CD8-positive, alpha-beta memory T cell (primary cell): ENCODE measurements around the gene DOCK7. TPM values are rescaled to one million over a fixed set of nuclear protein-coding genes. Genes with fewer than 3 reads are reported as not detected.
"Not testable (repeated sequence)": the region's sequence is repeated elsewhere in the genome, so short reads cannot be mapped to it uniquely, and the experiment has no call there.

Experiments
- CTCF ChIA-PET: fragments of 350-600 bp; sonication (Branson Sonifier 250); formaldehyde crosslinking; loops from one replicate; lab custom pipeline; 2021; ENCODE audit warnings: antibody characterized with exemption; lab: Charles Lee
- POLR2A ChIA-PET: fragments of 350-600 bp; sonication (Branson Sonifier 250); formaldehyde crosslinking; loops from one replicate; lab custom pipeline; 2021; ENCODE audit warnings: antibody characterized with exemption; lab: Charles Lee
- DNase-seq, 5 donors: peaks; one replicate each; pipeline versions ENCODE4 v3.0.0 to v3.0.0-alpha.2; 2020 to 2022; ENCODE audit warnings: mixed read lengths in 1 of 5
- H3K27ac ChIP-seq: one replicate; pipeline ENCODE4 v1.7.0; 2013; ENCODE audit warnings: low read depth, mild to moderate bottlenecking, low read length, moderate library complexity
- H3K27me3 ChIP-seq: 2 replicates; pipeline ENCODE4 v1.7.0; 2013; ENCODE audit warnings: low read length, mild to moderate bottlenecking; ENCODE audit not compliant: insufficient read depth, poor library complexity, severe bottlenecking
- H3K36me3 ChIP-seq: 2 replicates; pipeline ENCODE4 v1.7.0; 2013; ENCODE audit warnings: mild to moderate bottlenecking, low read length, moderate library complexity; ENCODE audit not compliant: insufficient read depth
- H3K4me1 ChIP-seq: 2 replicates; pipeline ENCODE4 v1.7.0; 2013; ENCODE audit warnings: mild to moderate bottlenecking, low read length, moderate library complexity; ENCODE audit not compliant: insufficient read depth
- H3K4me3 ChIP-seq: 2 replicates; pipeline ENCODE4 v1.7.0; 2013; ENCODE audit warnings: mild to moderate bottlenecking, low read length
- H3K9me3 ChIP-seq: 2 replicates; pipeline ENCODE4 v1.7.0; 2013; ENCODE audit warnings: mild to moderate bottlenecking, low read length
- H3K27ac Mint-ChIP-seq, 8 donors: one replicate each; pipeline ENCODE4 v1.8.0; 2020 to 2021; ENCODE audit warnings: mixed read lengths in 8 of 8, mild to moderate bottlenecking in 6 of 8, inconsistent platforms in 3 of 8, moderate library complexity in 3 of 8
- H3K27me3 Mint-ChIP-seq, 2 donors: one replicate each; pipeline ENCODE4 v1.8.0; 2020 to 2021; ENCODE audit warnings: mixed read lengths in 2 of 2, mild to moderate bottlenecking in 1 of 2, moderate library complexity in 1 of 2
- H3K36me3 Mint-ChIP-seq, 3 donors: one replicate each; pipeline ENCODE4 v1.8.0; 2020 to 2021; ENCODE audit warnings: mixed read lengths in 3 of 3, inconsistent platforms in 1 of 3, mild to moderate bottlenecking in 1 of 3
- H3K4me1 Mint-ChIP-seq, 3 donors: one replicate each; pipeline ENCODE4 v1.8.0; 2020 to 2021; ENCODE audit warnings: mixed read lengths in 3 of 3, inconsistent platforms in 1 of 3, mild to moderate bottlenecking in 1 of 3
- H3K4me3 Mint-ChIP-seq, 7 donors: one replicate each; pipeline ENCODE4 v1.8.0; 2020 to 2021; ENCODE audit warnings: mixed read lengths in 7 of 7, mild to moderate bottlenecking in 6 of 7, moderate library complexity in 4 of 7, inconsistent platforms in 2 of 7
- H3K9me3 Mint-ChIP-seq, 5 donors: one replicate each; pipeline ENCODE4 v1.8.0; 2020 to 2022; ENCODE audit warnings: mixed read lengths in 5 of 5, mild to moderate bottlenecking in 3 of 5, moderate library complexity in 2 of 5, inconsistent platforms in 1 of 5
- polyA plus RNA-seq: library from polyadenylated mRNA; unstranded; fragments of 300-500 nt; fragmentation: Illumina TruSeq; gene quantifications from one replicate; pipeline ENCODE4 v1.2.3, GENCODE V29; 2021
- total RNA-seq, 2 experiments: library from RNA; stranded (reverse); gene quantifications; one replicate each; pipeline ENCODE4 v1.2.3, GENCODE V29; 2021

Gene DOCK7
- total and polyA plus RNA-seq, 3 experiments from 2014 or later = 2.4 to 10.5 (median 10.5) TPM

DNA sequence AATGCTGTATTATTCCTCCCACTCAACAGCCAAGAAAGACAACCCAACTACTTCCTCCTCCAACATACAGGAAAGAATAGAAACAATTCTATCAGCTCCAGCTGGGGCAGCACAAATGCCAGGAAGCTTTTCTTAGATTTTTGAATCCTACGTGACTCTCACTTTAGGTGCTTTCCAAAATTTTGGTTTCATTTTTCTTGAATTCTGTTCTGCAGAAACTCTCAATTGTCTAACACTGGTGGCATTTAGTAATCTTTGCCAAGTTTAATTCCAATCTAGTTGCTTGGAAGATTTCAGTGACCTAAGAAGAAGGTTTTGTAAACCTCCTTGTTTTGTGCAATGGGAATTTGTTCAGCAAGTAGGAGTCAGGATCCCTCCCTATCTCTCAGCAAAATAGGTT is 37.1 kb upstream of the DOCK7 start:
- no peak for DNase-seq
- no peak overlapping the region for H3K4me3 ChIP-seq
- Mint-ChIP-seq H3K4me1 (peaks cover 0 to 9% (median 4%) of the 10 kb centered on the region in 3 donors), H3K27ac (no peak overlapping the region), H3K4me3 (no peak overlapping the region), H3K27me3 (peaks cover 8 to 25% of the 10 kb centered on the region in 2 donors), H3K36me3 (no peaks in the 10 kb centered on the region), H3K9me3 (no peaks in the 10 kb centered on the region)
- POLR2A ChIA-PET = no interaction called here
- H3K27me3 ChIP-seq = no peaks in the 10 kb centered on the region
- H3K36me3 ChIP-seq = no peaks in the 10 kb centered on the region
- CTCF ChIA-PET = no interaction called here
- no peaks in the 10 kb centered on the region for H3K9me3 ChIP-seq
- H3K27ac ChIP-seq = no peak overlapping the region
- H3K4me1 ChIP-seq = no peaks in the 10 kb centered on the region

DNA sequence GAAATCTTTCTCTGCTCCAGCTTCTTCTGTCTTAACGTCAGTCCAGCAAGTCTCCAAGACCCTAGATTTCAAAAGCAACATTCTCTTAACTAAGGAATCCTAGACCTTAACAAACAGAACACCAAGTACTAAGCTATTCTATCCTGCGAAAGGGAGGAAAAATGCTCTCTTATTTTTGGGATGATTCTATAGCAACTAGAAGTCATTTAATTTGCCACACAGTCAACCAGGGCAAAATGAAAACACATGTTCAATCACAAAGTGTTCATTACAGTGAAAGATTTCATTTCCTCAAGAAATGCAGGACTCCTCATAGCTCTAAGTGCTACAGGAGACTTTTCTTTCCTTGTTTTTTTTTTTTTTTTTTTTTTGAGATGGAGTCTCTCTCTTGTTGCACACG is 36.2 kb upstream of the DOCK7 start:
- Mint-ChIP-seq H3K36me3 (no peaks in the 10 kb centered on the region), H3K9me3 (no peaks in the 10 kb centered on the region), H3K27me3 (peaks cover 8 to 21% of the 10 kb centered on the region in 2 donors), H3K27ac (peak overlapping the region in 1 of 8 donors; percentile 2), H3K4me1 (peaks cover 0 to 9% (median 4%) of the 10 kb centered on the region in 3 donors), H3K4me3 (no peak overlapping the region)
- no peak for DNase-seq
- H3K36me3 ChIP-seq = no peaks in the 10 kb centered on the region
- no peak overlapping the region for H3K27ac ChIP-seq
- CTCF ChIA-PET = interaction anchor here (1.4 kb wide), 1 partner anchor 22 kb away, joined by 3 read pairs; no protein-coding TSS in a partner anchor
- H3K4me3 ChIP-seq = no peak overlapping the region
- POLR2A ChIA-PET = no interaction called here
- H3K9me3 ChIP-seq = no peaks in the 10 kb centered on the region
- no peaks in the 10 kb centered on the region for H3K27me3 ChIP-seq
- H3K4me1 ChIP-seq = no peaks in the 10 kb centered on the region

DNA sequence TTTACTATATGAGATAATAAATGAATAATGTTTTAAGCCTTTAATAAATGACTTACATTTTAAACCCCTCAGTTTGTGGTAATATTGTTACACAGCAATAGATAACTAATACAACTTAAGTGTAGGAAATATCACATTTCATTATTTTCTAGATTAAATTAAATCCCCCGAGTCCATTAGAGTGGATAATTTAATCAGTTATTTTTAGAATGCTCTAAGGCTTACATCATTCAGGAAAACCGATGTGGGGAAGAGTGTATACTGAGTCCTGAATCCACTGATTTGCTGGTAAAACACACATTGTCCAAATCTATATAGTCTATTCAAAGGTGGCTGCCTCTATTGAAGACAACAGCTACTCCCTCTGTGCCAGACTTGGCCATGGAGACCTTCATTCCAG is 35.7 kb upstream of the DOCK7 start:
- ChIA-PET POLR2A (interaction anchor here (0.7 kb wide), 1 partner anchor 23 kb away, joined by 4 read pairs; no protein-coding TSS in a partner anchor), CTCF (interaction anchor here (1.4 kb wide), 1 partner anchor 23 kb away, joined by 3 read pairs; no protein-coding TSS in a partner anchor)
- Mint-ChIP-seq H3K36me3 (no peaks in the 10 kb centered on the region), H3K4me3 (no peak overlapping the region), H3K27ac (peak overlapping the region in 2 of 8 donors; percentile 2 to 23), H3K27me3 (peaks cover 8 to 21% of the 10 kb centered on the region in 2 donors), H3K9me3 (no peaks in the 10 kb centered on the region), H3K4me1 (peaks cover 0 to 9% (median 4%) of the 10 kb centered on the region in 3 donors)
- H3K27me3 ChIP-seq = no peaks in the 10 kb centered on the region
- H3K9me3 ChIP-seq = no peaks in the 10 kb centered on the region
- no peaks in the 10 kb centered on the region for H3K4me1 ChIP-seq
- no peak overlapping the region for H3K27ac ChIP-seq
- no peaks in the 10 kb centered on the region for H3K36me3 ChIP-seq
- no peak overlapping the region for H3K4me3 ChIP-seq
- DNase-seq = no peak

DNA sequence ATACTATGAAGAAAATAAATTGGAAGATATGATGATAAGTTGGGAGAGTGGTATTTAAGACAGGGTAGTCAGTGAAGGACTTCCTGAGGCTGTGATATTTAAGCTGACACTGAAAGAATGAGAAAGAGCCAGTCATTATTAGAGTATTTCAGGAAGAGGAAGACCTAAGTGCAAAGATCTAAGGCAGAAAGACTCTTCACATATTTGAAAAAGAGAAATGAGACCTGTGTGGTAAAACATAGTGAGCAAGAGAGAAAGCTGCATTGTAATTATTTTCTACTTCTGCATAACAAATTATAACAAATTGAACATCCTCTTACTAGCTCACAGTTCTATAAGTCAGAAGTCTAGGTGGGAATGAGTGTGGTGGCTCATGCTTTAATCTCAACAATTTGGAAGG is 34.6 kb upstream of the DOCK7 start:
- CTCF ChIA-PET = no interaction called here
- POLR2A ChIA-PET = no interaction called here
- H3K9me3 ChIP-seq = no peaks in the 10 kb centered on the region
- H3K4me1 ChIP-seq = no peaks in the 10 kb centered on the region
- no peak overlapping the region for H3K27ac ChIP-seq
- no peak for DNase-seq
- H3K27me3 ChIP-seq = no peaks in the 10 kb centered on the region
- Mint-ChIP-seq H3K4me1 (peaks cover 0 to 9% (median 4%) of the 10 kb centered on the region in 3 donors), H3K4me3 (no peak overlapping the region), H3K27me3 (peaks cover 8 to 18% of the 10 kb centered on the region in 2 donors), H3K36me3 (no peaks in the 10 kb centered on the region), H3K9me3 (no peaks in the 10 kb centered on the region), H3K27ac (no peak overlapping the region)
- no peaks in the 10 kb centered on the region for H3K36me3 ChIP-seq
- no peak overlapping the region for H3K4me3 ChIP-seq

DNA sequence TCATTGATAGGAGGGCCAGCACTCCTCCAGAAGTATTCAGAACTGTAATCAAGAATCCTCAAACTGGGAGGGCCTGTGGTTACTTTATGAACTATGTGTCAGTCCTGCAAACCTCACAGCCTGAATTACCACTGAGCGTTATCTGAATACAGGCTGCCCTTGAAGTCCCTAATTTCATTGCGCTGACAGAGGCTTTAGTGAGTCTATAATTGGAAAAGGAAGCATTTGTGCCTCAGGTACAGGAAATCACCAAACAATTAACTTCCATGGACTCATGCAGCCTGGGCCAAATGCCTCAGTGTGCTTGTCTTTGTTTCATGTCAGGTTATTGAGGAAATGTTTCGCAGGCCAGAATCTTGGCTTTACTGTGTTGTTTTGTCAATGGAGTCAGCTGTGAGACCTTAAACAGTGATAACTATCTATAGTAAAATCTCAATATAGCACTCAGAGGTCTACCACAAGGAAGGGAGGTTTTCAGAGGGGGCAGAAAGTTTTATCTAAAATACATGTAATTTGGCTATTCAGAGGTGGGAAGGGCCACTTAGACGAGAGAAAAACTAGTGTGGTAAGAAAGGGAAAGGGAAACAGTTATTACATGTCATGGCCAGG is 32.9 kb upstream of the DOCK7 start:
- Mint-ChIP-seq H3K4me3 (no peak overlapping the region), H3K27ac (no peak overlapping the region), H3K36me3 (no peaks in the 10 kb centered on the region), H3K27me3 (peaks cover 4 to 13% of the 10 kb centered on the region in 2 donors), H3K9me3 (no peaks in the 10 kb centered on the region), H3K4me1 (peaks cover 0 to 9% (median 4%) of the 10 kb centered on the region in 3 donors)
- ChIA-PET CTCF (no interaction called here), POLR2A (no interaction called here)
- no peak overlapping the region for H3K27ac ChIP-seq
- H3K27me3 ChIP-seq = no peaks in the 10 kb centered on the region
- H3K4me1 ChIP-seq = no peaks in the 10 kb centered on the region
- no peak for DNase-seq
- H3K4me3 ChIP-seq = no peak overlapping the region
- no peaks in the 10 kb centered on the region for H3K9me3 ChIP-seq
- no peaks in the 10 kb centered on the region for H3K36me3 ChIP-seq

DNA sequence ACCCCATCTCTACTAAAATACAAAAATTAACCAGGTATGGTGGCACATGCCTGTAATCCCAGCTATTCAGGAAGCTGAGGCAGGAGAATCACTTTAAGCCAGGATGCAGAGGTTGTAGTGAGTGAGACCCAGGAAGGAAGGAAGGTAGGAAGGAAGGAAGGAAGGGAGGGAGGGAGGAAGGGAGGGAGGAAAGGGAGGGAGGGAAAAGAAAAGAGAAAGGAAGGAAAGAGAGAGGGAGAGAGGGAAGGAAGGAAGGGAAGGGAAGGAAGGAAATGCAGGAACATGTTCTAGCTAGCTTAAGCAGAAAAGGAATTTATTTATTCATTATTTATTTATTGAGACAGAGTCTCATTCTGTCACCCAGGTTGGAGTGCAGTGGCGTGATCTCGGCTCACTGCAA is 30.2 kb upstream of the DOCK7 start:
- DNase-seq, H3K36me3 Mint-ChIP-seq, H3K4me3 ChIP-seq, H3K4me1 ChIP-seq, H3K27me3 Mint-ChIP-seq, POLR2A ChIA-PET, H3K4me1 Mint-ChIP-seq, H3K27ac ChIP-seq, H3K27me3 ChIP-seq, CTCF ChIA-PET, H3K9me3 ChIP-seq, H3K9me3 Mint-ChIP-seq, H3K4me3 Mint-ChIP-seq, H3K36me3 ChIP-seq: not testable (repeated sequence)
- peak overlapping the region in 1 of 8 donors; percentile 97 for H3K27ac Mint-ChIP-seq

DNA sequence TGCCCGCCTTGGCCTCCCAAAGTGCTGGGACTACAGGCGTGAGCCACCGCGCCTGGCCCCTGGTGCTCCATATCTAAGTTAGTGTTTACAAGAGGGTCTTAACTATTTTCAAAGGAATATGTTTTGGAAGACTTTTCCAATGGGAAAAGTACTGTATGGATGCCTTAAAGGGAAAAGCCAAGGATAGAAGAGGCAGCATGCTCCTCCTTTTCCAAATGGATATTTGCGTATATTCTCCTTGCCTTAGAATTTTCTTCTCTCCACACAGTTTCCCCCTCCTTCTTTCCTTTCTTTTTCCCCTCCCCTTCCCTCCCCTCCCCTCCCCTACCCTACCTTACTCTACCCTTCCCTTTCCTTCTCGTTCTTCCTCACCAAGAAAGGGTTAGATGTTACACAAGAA is 29.3 kb upstream of the DOCK7 start:
- no peak overlapping the region for H3K27ac Mint-ChIP-seq
- no peak overlapping the region for H3K4me3 Mint-ChIP-seq
- no peak overlapping the region for H3K4me3 ChIP-seq
- no peaks in the 10 kb centered on the region for H3K27me3 ChIP-seq
- DNase-seq = no peak
- no peaks in the 10 kb centered on the region for H3K4me1 ChIP-seq
- ChIA-PET POLR2A (no interaction called here), CTCF (no interaction called here)
- no peak overlapping the region for H3K27ac ChIP-seq
- no peaks in the 10 kb centered on the region for H3K36me3 Mint-ChIP-seq
- no peaks in the 10 kb centered on the region for H3K9me3 Mint-ChIP-seq
- peaks cover 4 to 9% of the 10 kb centered on the region in 2 donors for H3K27me3 Mint-ChIP-seq
- H3K36me3 ChIP-seq = no peaks in the 10 kb centered on the region
- no peaks in the 10 kb centered on the region for H3K4me1 Mint-ChIP-seq
- H3K9me3 ChIP-seq = no peaks in the 10 kb centered on the region

DNA sequence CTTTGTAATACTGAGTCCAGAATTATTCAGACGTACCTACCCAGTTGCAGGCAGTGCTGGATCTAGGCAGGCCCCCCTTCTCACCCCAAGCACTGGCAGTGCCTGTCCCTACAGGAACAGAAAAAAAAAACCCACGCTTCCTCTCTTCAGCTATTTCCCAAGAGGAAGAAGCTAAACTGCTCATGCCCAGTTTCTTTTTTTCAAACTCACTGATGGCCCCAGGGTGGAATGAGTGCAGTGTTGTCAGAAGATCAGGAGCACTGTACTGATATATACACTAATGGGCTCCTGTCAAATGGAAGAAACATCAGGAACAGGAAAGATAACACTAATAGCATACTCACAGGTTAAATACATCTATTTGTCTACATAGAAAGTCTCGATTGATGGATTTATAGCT is 28.2 kb upstream of the DOCK7 start:
- H3K9me3 ChIP-seq = no peaks in the 10 kb centered on the region
- DNase-seq = no peak
- no peak overlapping the region for H3K27ac Mint-ChIP-seq
- H3K4me1 ChIP-seq = no peaks in the 10 kb centered on the region
- H3K4me3 Mint-ChIP-seq = no peak overlapping the region
- no peaks in the 10 kb centered on the region for H3K36me3 Mint-ChIP-seq
- H3K4me1 Mint-ChIP-seq = no peaks in the 10 kb centered on the region
- H3K27me3 ChIP-seq = no peaks in the 10 kb centered on the region
- CTCF ChIA-PET = no interaction called here
- H3K9me3 Mint-ChIP-seq = no peaks in the 10 kb centered on the region
- H3K4me3 ChIP-seq = no peak overlapping the region
- H3K27me3 Mint-ChIP-seq = peaks cover 4 to 7% of the 10 kb centered on the region in 2 donors
- POLR2A ChIA-PET = no interaction called here
- no peak overlapping the region for H3K27ac ChIP-seq
- H3K36me3 ChIP-seq = no peaks in the 10 kb centered on the region
